H1 (cell line): ENCODE measurements around the gene GPN2. TPM values are rescaled to one million over a fixed set of nuclear protein-coding genes. Genes with fewer than 3 reads are reported as not detected.

Experiments used
- CTCF ChIA-PET: fragments of 300-600 bp; sonication (Branson Sonifier 250); formaldehyde crosslinking; loops from one replicate; lab custom pipeline; 2021; ENCODE audit not compliant: partially characterized antibody; lab: Charles Lee
- POLR2A ChIA-PET: fragments of 300-600 bp; sonication (Branson Sonifier 250); formaldehyde crosslinking; loops from one replicate; lab custom pipeline; 2021; ENCODE audit warnings: inconsistent platforms; ENCODE audit not compliant: partially characterized antibody; lab: Charles Lee
- DNase-seq, 2 experiments: peaks; one replicate each; pipeline versions ENCODE4 v3.0.0 to v3.0.0-alpha.2; 2010 to 2022; ENCODE audit warnings: low spot score in 2 of 2, low read depth in 1 of 2, mixed read lengths in 1 of 2
- FAIRE-seq: peaks from 2 replicates; lab custom pipeline; 2011; peaks lifted over from hg19 to GRCh38; lab: Jason Lieb, UNC
- H2AFZ ChIP-seq: 2 replicates; pipeline ENCODE4 v1.8.1; 2012; ENCODE audit warnings: low read length, inconsistent platforms
- H2AK5ac ChIP-seq: 2 replicates; pipeline ENCODE4 v1.6.1; 2013; ENCODE audit warnings: low read depth, low read length
- H2BK120ac ChIP-seq: replicated peaks from 2 replicates; pipeline ENCODE3; 2013; ENCODE audit warnings: low read depth, low read length, inconsistent platforms
- H2BK12ac ChIP-seq: 2 replicates; pipeline ENCODE4 v1.6.1; 2013; ENCODE audit warnings: low read depth, low read length
- H2BK15ac ChIP-seq: 2 replicates; pipeline ENCODE4 v1.6.1; 2013; ENCODE audit warnings: low read length
- H2BK20ac ChIP-seq: 2 replicates; pipeline ENCODE4 v1.6.1; 2013; ENCODE audit warnings: low read length
- H2BK5ac ChIP-seq: 2 replicates; pipeline ENCODE4 v1.6.1; 2013; ENCODE audit warnings: low read depth, low read length
- H3K14ac ChIP-seq: 2 replicates; pipeline ENCODE4 v1.6.1; 2013; ENCODE audit warnings: inconsistent platforms; ENCODE audit not compliant: insufficient read length
- H3K18ac ChIP-seq: 2 replicates; pipeline ENCODE4 v1.6.1; 2013; ENCODE audit warnings: low read length; ENCODE audit errors: extremely low read depth
- H3K23ac ChIP-seq: 2 replicates; pipeline ENCODE4 v1.6.1; 2013; ENCODE audit warnings: inconsistent platforms; ENCODE audit not compliant: insufficient read length
- H3K23me2 ChIP-seq: 2 replicates; pipeline ENCODE4 v1.6.1; 2013; ENCODE audit warnings: low read depth, low read length
- H3K27ac ChIP-seq: 2 replicates; pipeline ENCODE4 v1.6.1; 2011; ENCODE audit warnings: low read depth, low read length, inconsistent platforms
- H3K27me3 ChIP-seq, 4 experiments: replicated peaks in 1 of 4; 1 replicate in 1 of 4; 2 replicates in 3 of 4; pipeline versions ENCODE4 v1.6.1 to v1.8.1; 2011 to 2013; ENCODE audit warnings: low read length in 3 of 4, mild to moderate bottlenecking in 3 of 4, inconsistent platforms in 2 of 4, mixed read lengths in 2 of 4, moderate library complexity in 1 of 4; ENCODE audit not compliant: control insufficient read depth in 3 of 4, insufficient read depth in 3 of 4; ENCODE audit errors: extremely low read depth in 1 of 4
- H3K36me3 ChIP-seq, 4 experiments: 2 replicates each; pipeline versions ENCODE4 v1.6.1 to v1.8.1; 2011 to 2013; ENCODE audit warnings: mild to moderate bottlenecking in 4 of 4, low read length in 3 of 4, moderate library complexity in 2 of 4, control low read depth in 1 of 4, inconsistent platforms in 1 of 4; ENCODE audit not compliant: insufficient read depth in 4 of 4, control insufficient read depth in 2 of 4
- H3K4ac ChIP-seq: replicated peaks from 2 replicates; pipeline ENCODE3; 2013; ENCODE audit warnings: low read length, low read depth, mixed read lengths, inconsistent platforms; ENCODE audit not compliant: insufficient read length
- H3K4me1 ChIP-seq, 4 experiments: replicated peaks in 1 of 4; 1 replicate in 1 of 4; 2 replicates in 3 of 4; pipeline versions ENCODE4 v1.6.1 to v1.8.1; 2011 to 2013; ENCODE audit warnings: low read length in 3 of 4, inconsistent platforms in 2 of 4, mixed read lengths in 1 of 4; ENCODE audit not compliant: insufficient read depth in 4 of 4, control insufficient read depth in 3 of 4
- H3K4me2 ChIP-seq, 2 experiments: 2 replicates each; pipeline versions ENCODE4 v1.6.1 to v1.8.1; 2011 to 2013; ENCODE audit warnings: low read depth in 2 of 2, low read length in 2 of 2, control low read depth in 1 of 2, inconsistent platforms in 1 of 2, mild to moderate bottlenecking in 1 of 2; ENCODE audit not compliant: insufficient read depth in 1 of 2
- H3K4me3 ChIP-seq, 4 experiments: fragments of 200-600, 300-600 bp in 1 of 4; sonication (generic), shearing (Covaris generic), sonication (Bioruptor Twin) in 1 of 4; 2 replicates each; pipeline versions ENCODE4 v1.5.1 to v1.8.1; 2011 to 2016; ENCODE audit warnings: low read length in 4 of 4, low read depth in 3 of 4, control low read depth in 2 of 4, inconsistent platforms in 2 of 4, mild to moderate bottlenecking in 2 of 4, mixed read lengths in 1 of 4, moderate library complexity in 1 of 4; ENCODE audit not compliant: insufficient read depth in 2 of 4; ENCODE audit errors: extremely low read depth in 1 of 4
- H3K56ac ChIP-seq: replicated peaks from 2 replicates; pipeline ENCODE3; 2013; ENCODE audit warnings: low read depth, mild to moderate bottlenecking, mixed read lengths, low read length, inconsistent platforms; ENCODE audit not compliant: insufficient read length
- H3K79me1 ChIP-seq: 2 replicates; pipeline ENCODE4 v1.6.1; 2013; ENCODE audit warnings: low read depth, low read length, control low read depth
- H3K79me2 ChIP-seq, 2 experiments: 2 replicates each; pipeline versions ENCODE4 v1.6.1 to v1.8.1; 2012 to 2013; ENCODE audit warnings: low read length in 2 of 2, mild to moderate bottlenecking in 2 of 2, inconsistent platforms in 1 of 2; ENCODE audit not compliant: insufficient read depth in 2 of 2, control insufficient read depth in 1 of 2
- H3K9ac ChIP-seq, 4 experiments: replicated peaks in 1 of 4; 1 replicate in 1 of 4; 2 replicates in 3 of 4; pipeline versions ENCODE4 v1.6.1 to v1.8.1; 2011 to 2013; ENCODE audit warnings: low read depth in 3 of 4, low read length in 3 of 4, control low read depth in 2 of 4, mild to moderate bottlenecking in 2 of 4, moderate library complexity in 2 of 4, inconsistent platforms in 1 of 4; ENCODE audit errors: extremely low read depth in 1 of 4
- H3K9me3 ChIP-seq, 2 experiments: 2 replicates each; pipeline versions ENCODE4 v1.6.1 to v1.8.1; 2012 to 2013; ENCODE audit warnings: mild to moderate bottlenecking in 2 of 2, moderate library complexity in 2 of 2, control low read depth in 1 of 2, inconsistent platforms in 1 of 2, low read depth in 1 of 2, low read length in 1 of 2, mixed read lengths in 1 of 2; ENCODE audit not compliant: insufficient read depth in 2 of 2
- H4K20me1 ChIP-seq, 2 experiments: replicated peaks in 1 of 2; 2 replicates each; pipeline versions ENCODE3 to v1.8.1; 2011 to 2013; ENCODE audit warnings: inconsistent platforms in 2 of 2, low read length in 2 of 2, mild to moderate bottlenecking in 1 of 2; ENCODE audit not compliant: insufficient read depth in 2 of 2, control insufficient read depth in 1 of 2
- H4K5ac ChIP-seq: 2 replicates; pipeline ENCODE4 v1.6.1; 2013; ENCODE audit warnings: low read length, low read depth, mixed read lengths, inconsistent platforms; ENCODE audit not compliant: insufficient read length
- H4K8ac ChIP-seq: 2 replicates; pipeline ENCODE4 v1.8.0; 2013; ENCODE audit warnings: mild to moderate bottlenecking, moderate library complexity, low read length, inconsistent platforms; ENCODE audit not compliant: insufficient read depth; ENCODE audit errors: extremely low read depth
- H4K91ac ChIP-seq: replicated peaks from 2 replicates; pipeline ENCODE3; 2013; ENCODE audit warnings: low read length, mixed read lengths, inconsistent platforms; ENCODE audit not compliant: insufficient read length
- RAD21 ChIP-seq, 2 experiments: IDR thresholded peaks in 1 of 2; conservative IDR thresholded peaks in 1 of 2; 2 replicates each; pipeline ENCODE4 v1.6.1; 2011; ENCODE audit warnings: low read depth in 2 of 2, low read length in 2 of 2, improper control_type of control experiment in 1 of 2, inconsistent platforms in 1 of 2, mild to moderate bottlenecking in 1 of 2, moderate library complexity in 1 of 2
- SIX5 ChIP-seq: IDR thresholded peaks from 2 replicates; pipeline ENCODE4 v1.6.1; 2011; ENCODE audit warnings: mild to moderate bottlenecking, low read depth, low read length
- WGBS, 2 experiments: shearing (Covaris generic) in 1 of 2; methylation state at CpG; one replicate each; pipeline versions ENCODE4 v1.1.6 to v1.1.7; 2013 to 2015; ENCODE audit warnings: low lambda C conversion rate in 2 of 2, mixed read lengths in 2 of 2, inconsistent platforms in 1 of 2, low coverage in 1 of 2, missing lambda C conversion rate in 1 of 2; ENCODE audit not compliant: insufficient replicate concordance in 2 of 2, insufficient coverage in 1 of 2, insufficient read length in 1 of 2; ENCODE audit errors: extremely low coverage in 1 of 2, missing lambda C conversion rate in 1 of 2; 5-methylcytosine and 5-hydroxymethylcytosine counted together
- polyA plus RNA-seq, 7 experiments: library from polyadenylated mRNA; depleted of rRNA in 3 of 7; stranded (reverse) in 5 of 7; unstranded in 2 of 7; fragments of >200 nt in 5 of 7; fragments of 200-250 nt in 2 of 7; gene quantifications; 1 replicate in 5 of 7; 2 replicates in 1 of 7; 4 replicates in 1 of 7; pipeline versions ENCODE4 v1.2.1 to v1.2.3, GENCODE V29; 2011 to 2013; ENCODE audit warnings: missing spikeins in 2 of 7, mixed read lengths in 2 of 7
- total RNA-seq: library from RNA; stranded (reverse); fragmentation: NEBNext Ultra II Directional; extraction: Animal tissue kit (Norgen Biotek cat#: 25700); gene quantifications from 2 replicates; pipeline ENCODE4 v1.2.1, GENCODE V29; 2021
- TF ChIP-seq, protein P1 (sequence below), 3 experiments: IDR thresholded peaks; 1 replicate in 2 of 3; 2 replicates in 1 of 3; pipeline versions ENCODE4 v1.5.1 to v1.6.1; 2011; ENCODE audit warnings: low read length in 3 of 3, mild to moderate bottlenecking in 3 of 3, inconsistent platforms in 2 of 3, low read depth in 1 of 3, moderate library complexity in 1 of 3; ENCODE audit not compliant: insufficient read depth in 1 of 3; ENCODE audit errors: control extremely low read depth in 1 of 3

The GPN2 gene
- total and polyA plus RNA-seq, 2 of the 8 experiments (the other 6 are each of a cell fraction or from before 2014, with no cell fraction given) = 27.3 to 36.8 TPM

GRCh38 chr1:26861286-26861701 lies 28.8 kb downstream of the GPN2 start:
- H3K4me1 ChIP-seq = peaks cover 0 to 27% (median 22%) of the 10 kb centered on the region in 4 experiments; a peak in 6 of 7 replicates
- H3K23ac ChIP-seq = no peak overlapping the region
- H3K4ac ChIP-seq = no peak overlapping the region
- H3K23me2 ChIP-seq = peaks cover 9% of the 10 kb centered on the region
- H2BK12ac ChIP-seq = no peak overlapping the region
- H3K4me3 ChIP-seq = no peak overlapping the region
- no peak overlapping the region for H4K8ac ChIP-seq
- H2BK20ac ChIP-seq = no peak overlapping the region
- H2BK5ac ChIP-seq = no peak overlapping the region
- H4K91ac ChIP-seq = no peak overlapping the region
- DNase-seq (no peak), FAIRE-seq (no peak)
- no peaks in the 10 kb centered on the region for H3K36me3 ChIP-seq
- TF ChIP-seq, protein P1, sequence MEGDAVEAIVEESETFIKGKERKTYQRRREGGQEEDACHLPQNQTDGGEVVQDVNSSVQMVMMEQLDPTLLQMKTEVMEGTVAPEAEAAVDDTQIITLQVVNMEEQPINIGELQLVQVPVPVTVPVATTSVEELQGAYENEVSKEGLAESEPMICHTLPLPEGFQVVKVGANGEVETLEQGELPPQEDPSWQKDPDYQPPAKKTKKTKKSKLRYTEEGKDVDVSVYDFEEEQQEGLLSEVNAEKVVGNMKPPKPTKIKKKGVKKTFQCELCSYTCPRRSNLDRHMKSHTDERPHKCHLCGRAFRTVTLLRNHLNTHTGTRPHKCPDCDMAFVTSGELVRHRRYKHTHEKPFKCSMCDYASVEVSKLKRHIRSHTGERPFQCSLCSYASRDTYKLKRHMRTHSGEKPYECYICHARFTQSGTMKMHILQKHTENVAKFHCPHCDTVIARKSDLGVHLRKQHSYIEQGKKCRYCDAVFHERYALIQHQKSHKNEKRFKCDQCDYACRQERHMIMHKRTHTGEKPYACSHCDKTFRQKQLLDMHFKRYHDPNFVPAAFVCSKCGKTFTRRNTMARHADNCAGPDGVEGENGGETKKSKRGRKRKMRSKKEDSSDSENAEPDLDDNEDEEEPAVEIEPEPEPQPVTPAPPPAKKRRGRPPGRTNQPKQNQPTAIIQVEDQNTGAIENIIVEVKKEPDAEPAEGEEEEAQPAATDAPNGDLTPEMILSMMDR (IDR thresholded peaks at IDR 0.05; ENCODE audit: control extremely low read depth in 1 of 3, insufficient read depth in 1 of 3, low read depth in 1 of 3, low read length in 3 of 3) = peak; percentile 1 to 56 (median 41); a peak in 3 of 4 replicates
- peak; percentile 24 to 38; a peak in 2 of 4 replicates for TF ChIP-seq RAD21 (IDR thresholded peaks at IDR 0.05 in 1 of 2, conservative IDR thresholded peaks at IDR 0.05 in 1 of 2; ENCODE audit: low read depth in 2 of 2, low read length in 2 of 2)
- no peak for TF ChIP-seq SIX5
- H3K4me2 ChIP-seq = no peak overlapping the region
- H3K79me1 ChIP-seq = no peaks in the 10 kb centered on the region
- H2BK120ac ChIP-seq = no peak overlapping the region
- H3K27me3 ChIP-seq = peaks cover 4 to 13% (median 12%) of the 10 kb centered on the region in 4 experiments; a peak in 5 of 7 replicates
- POLR2A ChIA-PET = interaction anchor here (0.8 to 1.3 kb wide), 2 partner anchors 29 to 49 kb away, joined by 3 to 6 read pairs; partner anchors contain the start of gene GPN2
- CTCF ChIA-PET = interaction anchor here (0.9 to 22.8 kb wide), 13 partner anchors 11 to 565 kb away, joined by 3 to 547 read pairs (median 8); partner anchors contain the start of genes GPATCH3, GPN2 and PIGV
- H4K5ac ChIP-seq = no peak overlapping the region
- H3K9me3 ChIP-seq = no peaks in the 10 kb centered on the region
- no peak overlapping the region for H3K18ac ChIP-seq
- no peak overlapping the region for H2BK15ac ChIP-seq
- no peak overlapping the region for H2AFZ ChIP-seq
- H3K27ac ChIP-seq = no peak overlapping the region
- H3K9ac ChIP-seq = no peak overlapping the region
- WGBS, 2 experiments = 83% methylated on average over 5 of the region's 5 CpGs; no CpG with 5 or more reads in 1 of the 2 experiments
- H3K56ac ChIP-seq = no peak overlapping the region
- H2AK5ac ChIP-seq = no peak overlapping the region
- no peak overlapping the region for H3K14ac ChIP-seq
- no peaks in the 10 kb centered on the region for H3K79me2 ChIP-seq
- H4K20me1 ChIP-seq = peaks cover 0 to under 1% of the 10 kb centered on the region in 2 experiments
